HG03378 (cell line): ENCODE measurements around the gene AFAP1.

Source experiments
- ATAC-seq: cut with Tn5 transposase; IDR thresholded peaks from one replicate; pipeline ENCODE4 v1.9.1; 2021; ENCODE audit warnings: mild to moderate bottlenecking, moderate library complexity; ENCODE audit not compliant: unreplicated experiment

AFAP1 gene

GRCh38 chr4:7710576-7711306 is 228.9 kb downstream of the AFAP1 start:
- ATAC-seq, result no peak

GRCh38 chr4:7710126-7710525 is 229.5 kb downstream of the AFAP1 start:
- ATAC-seq, result no peak

GRCh38 chr4:7709431-7709830 is 230.2 kb downstream of the AFAP1 start:
- ATAC-seq, result no peak

GRCh38 chr4:7708981-7709380 is 230.7 kb downstream of the AFAP1 start:
- ATAC-seq, result no peak
